Measurements from ENCODE around the gene ZNF331. TPM values are rescaled to one million over a fixed set of nuclear protein-coding genes. Genes with fewer than 3 reads are reported as not detected.
A peak's percentile ranks its signal among the peaks of the same experiment; 100 is the strongest.

ZNF331 gene
- total RNA-seq, 1 donor from 2014 or later: 18.3 TPM

- no peak overlapping the region for H3K27ac Mint-ChIP-seq
- peaks cover 4% of the 10 kb centered on the region for H3K4me1 Mint-ChIP-seq (ENCODE audit: low read depth)
- DNase-seq (ENCODE audit: low spot score): no peak
- H3K9me3 Mint-ChIP-seq: peaks cover 34% of the 10 kb centered on the region
- H3K27me3 Mint-ChIP-seq (ENCODE audit: low read depth): no peaks in the 10 kb centered on the region
- peaks cover 30% of the 10 kb centered on the region for H3K36me3 Mint-ChIP-seq (ENCODE audit: low read depth)
- intact Hi-C loops (cut with micrococcal nuclease): no loop called here
- H3K4me3 Mint-ChIP-seq (ENCODE audit: low read depth): no peak overlapping the region
Measured at GRCh38 chr19:53531457-53531856, 6.5 kb upstream of the ZNF331 start.

DNA sequence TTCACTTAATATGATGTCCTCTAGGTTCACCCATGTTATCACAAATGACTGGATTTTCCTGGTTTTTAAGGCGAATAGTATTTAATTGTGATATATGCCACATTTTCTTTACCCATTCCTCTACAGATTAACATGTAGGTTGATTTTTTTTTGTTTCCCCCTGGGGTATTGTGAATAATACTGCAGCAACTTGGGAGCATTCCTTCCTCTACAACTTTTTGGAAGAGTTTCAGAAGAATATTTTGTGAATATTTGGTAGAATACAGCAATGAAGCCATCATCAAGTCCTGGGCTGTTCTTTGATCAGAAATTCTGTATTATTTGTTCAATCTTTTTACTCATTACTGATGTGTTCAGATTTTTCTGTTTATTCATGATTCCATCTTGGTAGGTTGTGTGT is 5.6 kb upstream of the ZNF331 start:
- H3K27ac Mint-ChIP-seq: no peak overlapping the region
- no peaks in the 10 kb centered on the region for H3K27me3 Mint-ChIP-seq (ENCODE audit: low read depth)
- peaks cover 30% of the 10 kb centered on the region for H3K36me3 Mint-ChIP-seq (ENCODE audit: low read depth)
- DNase-seq (ENCODE audit: low spot score): no peak
- no peak overlapping the region for H3K4me3 Mint-ChIP-seq (ENCODE audit: low read depth)
- intact Hi-C loops (cut with micrococcal nuclease): no loop called here
- peaks cover 4% of the 10 kb centered on the region for H3K4me1 Mint-ChIP-seq (ENCODE audit: low read depth)
- H3K9me3 Mint-ChIP-seq: peaks cover 30% of the 10 kb centered on the region

- Mint-ChIP-seq H3K4me3 (ENCODE audit: low read depth) (no peak overlapping the region), H3K4me1 (ENCODE audit: low read depth) (peaks cover 6% of the 10 kb centered on the region), H3K27ac (peak overlapping the region; percentile 53), H3K27me3 (ENCODE audit: low read depth) (no peaks in the 10 kb centered on the region), H3K9me3 (peaks cover 23% of the 10 kb centered on the region), H3K36me3 (ENCODE audit: low read depth) (peaks cover 47% of the 10 kb centered on the region)
- DNase-seq (ENCODE audit: low spot score): no peak
- intact Hi-C loops (cut with micrococcal nuclease): no loop called here
Measured at GRCh38 chr19:53536225-53536548, 1.8 kb upstream of the ZNF331 start.

DNA sequence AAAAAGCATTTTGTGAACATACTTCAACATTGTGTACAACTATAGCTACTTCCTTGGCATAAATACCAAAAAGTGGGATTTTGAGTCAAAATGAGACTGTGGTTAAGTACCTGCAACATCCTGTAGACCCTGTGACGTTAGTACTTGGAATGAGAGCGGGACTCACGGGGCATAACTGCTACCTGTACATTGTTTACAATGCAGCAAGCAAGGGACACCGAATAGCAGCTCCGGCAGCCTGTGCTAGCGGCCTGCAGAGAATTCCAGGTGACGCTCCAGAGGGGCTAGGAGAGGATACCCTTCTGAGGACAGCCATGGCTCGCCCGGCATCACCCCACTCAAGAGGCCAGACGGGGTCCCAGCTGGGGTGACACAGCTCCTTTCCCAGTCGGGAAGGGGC is 824 bp upstream of the ZNF331 start:
- Mint-ChIP-seq H3K27me3 (ENCODE audit: low read depth) (no peaks in the 10 kb centered on the region), H3K4me3 (ENCODE audit: low read depth) (peak overlapping the region; percentile 96), H3K27ac (peak overlapping the region; percentile 97), H3K4me1 (ENCODE audit: low read depth) (peaks cover 6% of the 10 kb centered on the region), H3K9me3 (peaks cover 21% of the 10 kb centered on the region), H3K36me3 (ENCODE audit: low read depth) (peaks cover 55% of the 10 kb centered on the region)
- intact Hi-C loops (cut with micrococcal nuclease): loop anchor here (1.0 kb wide), 2 partner anchors 16 to 17 kb away; no protein-coding TSS in a partner anchor
- no peak for DNase-seq (ENCODE audit: low spot score)

- no peaks in the 10 kb centered on the region for H3K27me3 Mint-ChIP-seq (ENCODE audit: low read depth)
- peak overlapping the region; percentile 96 for H3K4me3 Mint-ChIP-seq (ENCODE audit: low read depth)
- peaks cover 6% of the 10 kb centered on the region for H3K4me1 Mint-ChIP-seq (ENCODE audit: low read depth)
- H3K27ac Mint-ChIP-seq: peak overlapping the region; percentile 97
- intact Hi-C loops (cut with micrococcal nuclease): no loop called here
- H3K9me3 Mint-ChIP-seq: peaks cover 15% of the 10 kb centered on the region
- H3K36me3 Mint-ChIP-seq (ENCODE audit: low read depth): peaks cover 54% of the 10 kb centered on the region
- no peak for DNase-seq (ENCODE audit: low spot score)
Measured at GRCh38 chr19:53538378-53539109, 599 bp downstream of the ZNF331 start.

DNA sequence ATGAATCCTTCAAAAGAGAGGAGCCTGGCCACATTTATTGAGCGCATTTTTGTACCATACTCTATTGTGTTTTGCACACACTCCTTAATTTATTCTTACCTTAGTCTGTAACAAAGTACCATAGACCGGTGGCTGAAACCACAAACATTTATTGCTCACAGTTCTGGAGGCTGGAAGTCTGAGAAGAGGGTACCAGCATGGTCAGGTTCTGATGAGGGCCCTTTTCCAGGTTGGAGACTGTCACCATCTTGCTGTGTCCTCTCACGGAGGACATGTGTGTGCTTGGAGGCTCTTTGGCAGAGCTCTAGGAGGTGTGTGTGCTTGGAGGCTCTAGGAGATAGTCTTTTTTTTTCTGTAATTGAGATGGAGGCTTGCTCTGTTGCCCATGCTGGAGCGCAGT is 2.1 kb downstream of the ZNF331 start:
- DNase-seq (ENCODE audit: low spot score): no peak
- peaks cover 58% of the 10 kb centered on the region for H3K36me3 Mint-ChIP-seq (ENCODE audit: low read depth)
- H3K4me3 Mint-ChIP-seq (ENCODE audit: low read depth): no peak overlapping the region
- intact Hi-C loops (cut with micrococcal nuclease): no loop called here
- H3K9me3 Mint-ChIP-seq: peaks cover 17% of the 10 kb centered on the region
- no peaks in the 10 kb centered on the region for H3K27me3 Mint-ChIP-seq (ENCODE audit: low read depth)
- no peak overlapping the region for H3K27ac Mint-ChIP-seq
- peaks cover 6% of the 10 kb centered on the region for H3K4me1 Mint-ChIP-seq (ENCODE audit: low read depth)

DNA sequence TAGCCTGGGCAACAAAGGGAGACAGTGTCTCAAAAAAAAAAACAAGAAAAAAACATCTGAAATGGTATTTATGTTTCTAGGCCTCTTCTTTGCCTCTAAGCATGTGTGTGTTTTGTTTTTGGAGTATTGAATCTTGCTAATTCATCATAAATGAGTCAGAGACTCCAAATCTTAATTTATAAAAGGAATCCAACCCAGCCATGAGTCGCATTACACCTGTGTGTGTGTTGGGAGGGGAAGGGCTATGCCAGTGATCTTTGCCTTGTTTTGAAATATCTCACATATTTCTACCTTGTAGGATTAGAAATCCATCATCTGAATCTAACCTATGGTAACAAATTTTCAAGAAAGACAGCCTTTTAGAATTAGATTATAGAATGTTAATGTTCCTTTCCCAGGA is 4.0 kb downstream of the ZNF331 start:
- H3K4me3 Mint-ChIP-seq (ENCODE audit: low read depth): no peak overlapping the region
- peaks cover 4% of the 10 kb centered on the region for H3K4me1 Mint-ChIP-seq (ENCODE audit: low read depth)

DNA sequence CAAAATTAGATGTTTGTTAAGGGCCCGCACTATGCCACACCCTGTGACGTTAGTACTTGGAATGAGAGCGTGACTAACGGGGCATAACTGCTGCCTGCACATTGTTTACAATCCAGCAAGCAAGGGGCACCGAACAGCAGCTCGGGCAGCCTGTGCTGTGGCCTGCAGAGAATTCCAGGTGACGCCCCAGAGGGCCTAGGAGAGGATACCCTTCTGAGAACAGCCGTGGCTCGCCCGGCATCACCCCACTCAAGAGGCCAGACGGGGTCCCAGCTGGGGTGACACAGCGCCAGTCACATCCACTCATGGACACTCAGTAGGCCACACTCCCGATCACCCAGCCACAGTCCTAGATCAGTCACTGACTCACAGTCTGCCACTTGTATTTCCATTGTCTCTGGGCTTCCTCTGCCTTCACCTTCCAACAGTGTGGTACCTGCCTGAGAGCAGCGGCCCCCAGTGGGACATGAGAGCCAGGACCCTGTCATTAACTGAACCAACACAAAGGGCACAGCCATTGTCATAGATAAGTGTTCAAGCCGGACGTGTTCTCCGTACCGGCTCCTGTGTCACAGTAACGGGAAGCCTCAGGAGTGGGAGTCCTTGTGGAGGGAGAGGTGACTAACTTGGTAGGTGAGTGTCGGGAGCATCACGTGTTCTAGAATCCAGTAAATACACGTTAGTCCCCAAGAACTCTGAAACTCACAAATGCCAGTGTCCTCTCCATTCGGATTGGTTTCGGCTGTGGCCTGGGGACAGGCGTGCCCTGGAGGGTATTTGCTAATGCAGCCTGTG is 7.5 kb downstream of the ZNF331 start:
- intact Hi-C loops (cut with micrococcal nuclease): no loop called here
- H3K27ac Mint-ChIP-seq: no peak overlapping the region
- H3K27me3 Mint-ChIP-seq (ENCODE audit: low read depth): no peaks in the 10 kb centered on the region
- peaks cover 4% of the 10 kb centered on the region for H3K4me1 Mint-ChIP-seq (ENCODE audit: low read depth)
- H3K36me3 Mint-ChIP-seq (ENCODE audit: low read depth): peaks cover 53% of the 10 kb centered on the region
- DNase-seq (ENCODE audit: low spot score): no peak
- no peak overlapping the region for H3K4me3 Mint-ChIP-seq (ENCODE audit: low read depth)
- peaks cover 25% of the 10 kb centered on the region for H3K9me3 Mint-ChIP-seq

More for the DNA sequence above, 4.0 kb downstream of the ZNF331 start:
- intact Hi-C loops (cut with micrococcal nuclease): no loop called here
- Mint-ChIP-seq H3K27ac (no peak overlapping the region), H3K9me3 (peaks cover 18% of the 10 kb centered on the region), H3K27me3 (ENCODE audit: low read depth) (no peaks in the 10 kb centered on the region), H3K36me3 (ENCODE audit: low read depth) (peaks cover 61% of the 10 kb centered on the region)
- DNase-seq (ENCODE audit: low spot score): no peak

DNA sequence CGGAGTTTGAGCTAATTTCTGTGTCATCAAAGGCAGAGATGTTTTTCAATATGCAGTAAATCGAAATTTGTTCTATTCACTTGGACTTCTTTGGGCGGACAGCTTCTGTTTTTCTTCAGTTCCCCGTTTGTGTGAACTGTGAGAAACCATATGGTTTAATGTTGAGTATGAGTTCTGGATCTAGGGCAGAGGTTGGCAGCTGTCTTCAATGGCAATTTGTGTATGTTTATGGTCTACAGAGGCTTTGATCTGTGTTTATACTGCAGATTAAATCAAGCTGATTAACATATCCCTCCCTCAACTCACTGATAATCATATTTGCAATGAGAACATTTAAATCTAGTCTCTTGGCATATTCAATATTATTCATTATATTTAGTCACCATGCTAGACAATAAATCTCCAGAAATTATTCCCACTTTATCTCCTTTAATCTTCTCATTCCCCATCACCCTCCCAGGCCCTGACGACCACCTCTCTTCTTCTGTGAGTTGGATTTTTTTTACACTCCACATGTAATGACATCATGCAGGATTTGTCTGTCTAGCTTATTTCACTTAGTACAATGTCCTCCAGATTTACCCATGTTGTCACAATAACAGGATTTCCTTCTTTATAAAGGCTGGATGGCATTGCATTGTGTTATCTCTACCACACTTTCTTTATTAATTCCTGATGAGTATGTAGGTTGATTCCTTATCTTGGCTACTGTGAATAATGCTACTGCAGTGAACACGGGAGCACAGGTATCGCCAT is 9.0 kb downstream of the ZNF331 start:
- peaks cover 45% of the 10 kb centered on the region for H3K36me3 Mint-ChIP-seq (ENCODE audit: low read depth)
- no peak overlapping the region for H3K27ac Mint-ChIP-seq
- no peak for DNase-seq (ENCODE audit: low spot score)
- no peak overlapping the region for H3K4me3 Mint-ChIP-seq (ENCODE audit: low read depth)
- intact Hi-C loops (cut with micrococcal nuclease): no loop called here
- peaks cover 4% of the 10 kb centered on the region for H3K4me1 Mint-ChIP-seq (ENCODE audit: low read depth)
- peaks cover 22% of the 10 kb centered on the region for H3K9me3 Mint-ChIP-seq
- no peaks in the 10 kb centered on the region for H3K27me3 Mint-ChIP-seq (ENCODE audit: low read depth)

GRCh38 chr19:53549340-53549739 is 11.4 kb downstream of the ZNF331 start:
- H3K27ac Mint-ChIP-seq: no peak overlapping the region
- H3K27me3 Mint-ChIP-seq (ENCODE audit: low read depth): no peaks in the 10 kb centered on the region
- peaks cover 17% of the 10 kb centered on the region for H3K9me3 Mint-ChIP-seq
- H3K4me1 Mint-ChIP-seq (ENCODE audit: low read depth): peaks cover 12% of the 10 kb centered on the region
- peaks cover 33% of the 10 kb centered on the region for H3K36me3 Mint-ChIP-seq (ENCODE audit: low read depth)
- intact Hi-C loops (cut with micrococcal nuclease): no loop called here
- no peak for DNase-seq (ENCODE audit: low spot score)
- no peak overlapping the region for H3K4me3 Mint-ChIP-seq (ENCODE audit: low read depth)

DNA sequence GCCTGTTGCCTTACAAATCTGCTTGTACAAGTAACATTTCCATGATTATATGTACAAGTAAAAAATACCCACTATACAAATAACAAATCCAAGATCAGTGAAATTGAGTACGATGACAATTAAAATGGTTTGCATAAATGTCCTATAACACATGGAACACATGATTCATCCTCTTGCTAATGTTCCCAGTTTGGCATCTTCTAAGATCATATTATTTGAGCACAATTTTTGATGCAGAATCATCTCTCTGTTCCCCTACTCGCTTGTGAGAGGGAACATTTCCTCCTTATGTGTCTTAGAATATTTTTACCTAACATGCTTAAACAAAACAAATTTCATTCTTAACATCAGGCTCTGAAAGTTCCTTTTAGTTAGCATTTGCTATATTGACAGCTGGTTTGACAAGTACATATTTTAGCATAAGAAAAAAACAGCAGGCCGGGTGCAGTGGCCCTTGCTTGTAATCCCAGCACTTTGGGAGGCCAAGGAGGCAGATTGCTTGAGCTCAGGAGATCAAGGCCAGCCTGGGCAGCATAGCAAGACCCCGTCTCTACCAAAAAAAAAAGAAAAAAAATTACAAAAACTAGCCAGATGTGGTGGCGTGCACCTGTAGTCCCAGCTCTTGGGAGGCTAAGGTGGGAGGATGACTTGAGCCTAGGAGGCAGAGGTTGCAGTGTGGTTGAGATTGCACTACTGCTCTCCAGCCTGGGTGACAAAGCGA is 14.2 kb downstream of the ZNF331 start:
- peaks cover 32% of the 10 kb centered on the region for H3K36me3 Mint-ChIP-seq (ENCODE audit: low read depth)
- H3K27me3 Mint-ChIP-seq (ENCODE audit: low read depth): no peaks in the 10 kb centered on the region
- no peak overlapping the region for H3K4me3 Mint-ChIP-seq (ENCODE audit: low read depth)
- H3K4me1 Mint-ChIP-seq (ENCODE audit: low read depth): peaks cover 16% of the 10 kb centered on the region
- H3K27ac Mint-ChIP-seq: no peak overlapping the region
- peaks cover 16% of the 10 kb centered on the region for H3K9me3 Mint-ChIP-seq
- intact Hi-C loops (cut with micrococcal nuclease): loop anchor here (5.0 kb wide), 1 partner anchor 185 kb away; the partner anchor contains the start of gene ZNF525
- no peak for DNase-seq (ENCODE audit: low spot score)

DNA sequence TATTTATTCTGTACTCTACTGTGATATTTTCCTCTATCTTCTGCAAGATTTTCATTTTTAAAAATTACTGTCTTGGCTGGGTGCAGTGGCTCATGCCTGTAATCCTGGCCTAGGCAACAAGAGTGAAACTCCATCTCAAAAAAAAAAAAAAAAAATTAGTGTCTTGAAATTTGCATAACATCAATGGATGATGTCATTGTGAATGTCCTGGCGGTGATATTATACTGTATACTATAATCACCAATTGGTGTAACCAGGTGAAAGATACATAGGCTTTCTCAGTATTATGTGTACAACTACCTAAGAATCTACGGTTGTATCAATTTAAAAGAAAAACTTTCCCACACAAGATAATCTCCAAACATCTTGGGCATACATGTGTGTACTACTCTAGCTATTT is 15.2 kb downstream of the ZNF331 start:
- Mint-ChIP-seq H3K36me3 (ENCODE audit: low read depth) (peaks cover 37% of the 10 kb centered on the region), H3K27ac (peak overlapping the region; percentile 94), H3K9me3 (peaks cover 16% of the 10 kb centered on the region), H3K4me1 (ENCODE audit: low read depth) (peaks cover 16% of the 10 kb centered on the region), H3K27me3 (ENCODE audit: low read depth) (no peaks in the 10 kb centered on the region), H3K4me3 (ENCODE audit: low read depth) (peak overlapping the region; percentile 89)
- DNase-seq (ENCODE audit: low spot score): no peak
- intact Hi-C loops (cut with micrococcal nuclease): loop anchor here (5.0 kb wide), 1 partner anchor 186 kb away; the partner anchor contains the start of gene ZNF525

Data from activated T-helper 2 cell treated with anti-CD3 and anti-CD28 coated beads, Interferon-gamma antibody, Interleukin-2, Interleukin-4, amounts not matched to agents 10 μg/mL and 5 μg/mL and 100 μg/mL, durations not matched to agents 14 hours and 24 hours and 36 hours (primary cell).